Measurements from ENCODE around the gene HPCAL1. TPM values are rescaled to one million over a fixed set of nuclear protein-coding genes. Genes with fewer than 3 reads are reported as not detected.
"Not testable (repeated sequence)": the region's sequence is repeated elsewhere in the genome, so short reads cannot be mapped to it uniquely, and the experiment has no call there.

Gene HPCAL1
- total RNA-seq, 1 experiment from 2014 or later, result 312 TPM

DNA sequence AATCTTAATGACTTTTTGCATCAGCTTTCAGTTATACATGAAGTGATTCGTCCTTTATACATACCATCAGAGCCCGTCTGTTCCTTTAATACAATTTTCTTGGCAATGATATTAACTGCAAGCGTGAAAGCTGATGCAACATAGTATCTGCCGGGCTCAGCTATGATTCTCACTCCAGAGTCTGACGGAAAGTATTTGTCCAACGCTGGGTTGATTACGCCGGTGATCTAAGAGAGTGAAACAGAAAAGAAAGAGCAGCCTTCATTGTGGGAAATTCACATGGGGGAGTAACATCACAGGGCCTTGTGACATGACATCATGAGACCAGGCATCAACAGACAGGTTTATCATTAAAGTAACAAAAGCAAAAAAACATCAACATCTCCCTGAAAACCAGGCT is 139.2 kb downstream of the HPCAL1 start:
- Histone ChIP-seq H3K9ac (ENCODE audit: low read length) (no peak overlapping the region), H3K4me3 (ENCODE audit: low read length) (no peak overlapping the region), H4K20me1 (ENCODE audit: low read length) (peaks cover 74% of the 10 kb centered on the region), H3F3A (ENCODE audit: low read length, unreplicated experiment) (peaks cover 40% of the 10 kb centered on the region), H3K27ac (ENCODE audit: low read length) (no peak overlapping the region), H3K9me2 (replicated peaks; ENCODE audit: low read length) (no peaks in the 10 kb centered on the region), H3K36me3 (ENCODE audit: low read depth, low read length) (peaks cover 73% of the 10 kb centered on the region), H2AFZ (ENCODE audit: low read length) (no peak overlapping the region), H3K4me1 (ENCODE audit: insufficient read depth, low read length) (peaks cover 7% of the 10 kb centered on the region), H3K4me2 (ENCODE audit: low read length) (no peak overlapping the region), H3K9me3 (ENCODE audit: low read length) (no peaks in the 10 kb centered on the region), H3K27me3 (ENCODE audit: low read length) (no peaks in the 10 kb centered on the region), H3K79me2 (ENCODE audit: low read length) (peaks cover 40% of the 10 kb centered on the region)
- ATAC-seq (no peak), DNase-seq (no peak)
- ChIA-PET CTCF (no interaction called here), POLR2A (ENCODE audit: unreplicated experiment) (no interaction called here)
- intact Hi-C loops (cut with micrococcal nuclease), result no loop called here
- no peak for TF ChIP-seq EZH2phosphoT487 (IDR thresholded peaks at IDR 0.05; ENCODE audit: borderline replicate concordance, low read length)
- no peak for TF ChIP-seq EZH2 (IDR thresholded peaks at IDR 0.05; ENCODE audit: low read length, unreplicated experiment)
- no TSS peak for BruUV-seq (replicated peaks)

DNA sequence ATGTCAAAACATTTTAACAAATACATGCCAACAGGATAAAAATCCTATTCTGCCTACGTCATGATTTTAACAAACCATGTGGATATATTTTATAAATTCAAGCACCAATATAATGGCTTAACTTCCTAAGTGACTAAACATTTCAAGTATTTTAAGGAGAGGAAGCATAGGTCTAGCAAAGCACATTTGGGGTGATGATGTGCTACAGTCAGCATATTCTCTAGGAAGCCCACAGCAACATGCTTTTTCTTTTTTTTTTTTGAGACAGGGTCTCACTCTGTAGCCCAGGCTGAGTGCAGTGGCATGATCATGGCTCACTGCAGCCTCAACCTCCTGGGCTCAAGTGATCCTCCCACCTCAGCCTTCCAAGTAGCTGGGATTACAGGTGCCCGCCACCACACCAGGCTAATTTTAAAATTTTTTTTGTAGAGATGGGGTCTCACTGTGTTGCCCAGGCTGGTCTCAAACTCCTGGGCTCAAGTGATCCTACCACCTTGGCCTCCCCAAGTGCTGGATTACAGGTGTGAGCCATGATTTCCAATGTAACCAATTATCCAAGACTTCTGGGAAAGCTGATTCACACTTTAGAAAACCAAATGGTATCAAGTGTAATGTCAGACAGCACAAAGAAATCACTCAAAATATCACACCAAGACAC is 139.9 kb downstream of the HPCAL1 start:
- H3K4me2 ChIP-seq (ENCODE audit: low read length); DNase-seq; H2AFZ ChIP-seq (ENCODE audit: low read length); H3K4me1 ChIP-seq (ENCODE audit: insufficient read depth, low read length); H3K4me3 ChIP-seq (ENCODE audit: low read length); ATAC-seq; H3K9me3 ChIP-seq (ENCODE audit: low read length); CTCF ChIA-PET; H3K27me3 ChIP-seq (ENCODE audit: low read length); H3K9ac ChIP-seq (ENCODE audit: low read length); H3K9me2 ChIP-seq (replicated peaks; ENCODE audit: low read length); H3K27ac ChIP-seq (ENCODE audit: low read length); BruUV-seq (replicated peaks); POLR2A ChIA-PET (ENCODE audit: unreplicated experiment); intact Hi-C loops (cut with micrococcal nuclease): not testable (repeated sequence)
- H3K79me2 ChIP-seq (ENCODE audit: low read length), result peaks cover 46% of the 10 kb centered on the region
- H4K20me1 ChIP-seq (ENCODE audit: low read length), result peaks cover 80% of the 10 kb centered on the region
- H3K36me3 ChIP-seq (ENCODE audit: low read depth, low read length), result peaks cover 79% of the 10 kb centered on the region
- H3F3A ChIP-seq (ENCODE audit: low read length, unreplicated experiment), result peaks cover 35% of the 10 kb centered on the region

DNA sequence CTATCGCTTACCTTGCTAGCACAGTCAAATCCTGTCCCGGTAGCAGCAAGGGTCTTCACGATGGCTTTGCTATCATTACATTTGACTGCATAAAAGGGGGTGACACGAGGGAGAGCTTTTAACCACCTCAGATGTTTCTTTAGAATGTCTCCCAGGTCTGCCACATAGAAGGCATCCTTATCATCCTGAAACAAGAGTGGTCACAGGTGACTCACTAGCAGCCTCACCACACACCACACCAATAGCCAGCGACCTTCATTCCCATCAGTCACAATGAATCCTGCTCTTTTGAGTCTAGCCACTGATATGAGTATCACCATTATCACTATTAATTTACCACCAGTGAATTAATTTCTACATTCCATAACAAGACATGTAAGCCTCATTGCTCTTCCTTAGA is 141.8 kb downstream of the HPCAL1 start:
- BruUV-seq (replicated peaks), result no TSS peak
- Histone ChIP-seq H2AFZ (ENCODE audit: low read length) (no peak overlapping the region), H3K79me2 (ENCODE audit: low read length) (peaks cover 58% of the 10 kb centered on the region), H3K4me2 (ENCODE audit: low read length) (peak overlapping the region; percentile 91), H3F3A (ENCODE audit: low read length, unreplicated experiment) (peaks cover 33% of the 10 kb centered on the region), H4K20me1 (ENCODE audit: low read length) (peaks cover 81% of the 10 kb centered on the region), H3K4me1 (ENCODE audit: insufficient read depth, low read length) (peaks cover 16% of the 10 kb centered on the region), H3K9me2 (replicated peaks; ENCODE audit: low read length) (no peaks in the 10 kb centered on the region), H3K27ac (ENCODE audit: low read length) (no peak overlapping the region), H3K4me3 (ENCODE audit: low read length) (peak overlapping the region; percentile 94), H3K9ac (ENCODE audit: low read length) (no peak overlapping the region), H3K27me3 (ENCODE audit: low read length) (no peaks in the 10 kb centered on the region), H3K9me3 (ENCODE audit: low read length) (no peaks in the 10 kb centered on the region), H3K36me3 (ENCODE audit: low read depth, low read length) (peaks cover 79% of the 10 kb centered on the region)
- CTCF ChIA-PET, result no interaction called here
- intact Hi-C loops (cut with micrococcal nuclease), result no loop called here
- POLR2A ChIA-PET (ENCODE audit: unreplicated experiment), result no interaction called here
- no peak for TF ChIP-seq EZH2phosphoT487 (IDR thresholded peaks at IDR 0.05; ENCODE audit: borderline replicate concordance, low read length)
- TF ChIP-seq, protein P1, sequence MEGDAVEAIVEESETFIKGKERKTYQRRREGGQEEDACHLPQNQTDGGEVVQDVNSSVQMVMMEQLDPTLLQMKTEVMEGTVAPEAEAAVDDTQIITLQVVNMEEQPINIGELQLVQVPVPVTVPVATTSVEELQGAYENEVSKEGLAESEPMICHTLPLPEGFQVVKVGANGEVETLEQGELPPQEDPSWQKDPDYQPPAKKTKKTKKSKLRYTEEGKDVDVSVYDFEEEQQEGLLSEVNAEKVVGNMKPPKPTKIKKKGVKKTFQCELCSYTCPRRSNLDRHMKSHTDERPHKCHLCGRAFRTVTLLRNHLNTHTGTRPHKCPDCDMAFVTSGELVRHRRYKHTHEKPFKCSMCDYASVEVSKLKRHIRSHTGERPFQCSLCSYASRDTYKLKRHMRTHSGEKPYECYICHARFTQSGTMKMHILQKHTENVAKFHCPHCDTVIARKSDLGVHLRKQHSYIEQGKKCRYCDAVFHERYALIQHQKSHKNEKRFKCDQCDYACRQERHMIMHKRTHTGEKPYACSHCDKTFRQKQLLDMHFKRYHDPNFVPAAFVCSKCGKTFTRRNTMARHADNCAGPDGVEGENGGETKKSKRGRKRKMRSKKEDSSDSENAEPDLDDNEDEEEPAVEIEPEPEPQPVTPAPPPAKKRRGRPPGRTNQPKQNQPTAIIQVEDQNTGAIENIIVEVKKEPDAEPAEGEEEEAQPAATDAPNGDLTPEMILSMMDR (conservative IDR thresholded peaks at IDR 0.05; ENCODE audit: low read depth, low read length), result no peak
- TF ChIP-seq EZH2 (IDR thresholded peaks at IDR 0.05; ENCODE audit: low read length, unreplicated experiment), result no peak
- peak; percentile 62 for DNase-seq
- ATAC-seq, result no peak
